Right lobe of liver (tissue), 6 donors: ENCODE data around the gene IGSF9B. TPM values are rescaled to one million over a fixed set of nuclear protein-coding genes. Genes with fewer than 3 reads are reported as not detected.

Experiments used
- ATAC-seq, 4 donors: fragments of 200-7000 bp; cut with Tn5 transposase; one replicate each; pipeline ENCODE4 v1.9.1; 2020; ENCODE audit warnings: mild to moderate bottlenecking in 4 of 4, moderate library complexity in 4 of 4
- DNase-seq, 3 donors: peaks; one replicate each; pipeline ENCODE4 v3.0.0-alpha.2; 2020
- H3K27ac ChIP-seq, 3 donors: fragments of 200-600 bp; one replicate each; pipeline ENCODE4 v1.8.0; 2022
- H3K27me3 ChIP-seq, 2 donors: fragments of 200-600 bp; one replicate each; pipeline ENCODE4 v1.8.0; 2022
- H3K36me3 ChIP-seq, 4 donors: fragments of 200-600 bp; sonication (generic) in 1 of 4; one replicate each; pipeline versions ENCODE4 v1.5.1 to v1.8.0; 2017 to 2022; ENCODE audit warnings: control low read depth in 1 of 4
- H3K4me1 ChIP-seq, 4 donors: fragments of 200-600 bp; sonication (generic) in 1 of 4; one replicate each; pipeline versions ENCODE4 v1.5.1 to v1.8.0; 2017 to 2022; ENCODE audit warnings: control low read depth in 1 of 4
- H3K4me3 ChIP-seq, 3 donors: fragments of 200-600 bp; one replicate each; pipeline ENCODE4 v1.8.0; 2022
- H3K9me3 ChIP-seq, 4 donors: fragments of 200-600 bp; sonication (generic) in 1 of 4; one replicate each; pipeline versions ENCODE4 v1.5.1 to v1.8.0; 2017 to 2022; ENCODE audit warnings: control low read depth in 1 of 4
- CTCF ChIP-seq, 4 donors: fragments of 200-600 bp in 3 of 4; fragments of 450-650 bp in 1 of 4; IDR thresholded peaks; one replicate each; pipeline versions ENCODE4 v1.5.1 to v1.8.0; 2016 to 2022; ENCODE audit warnings: antibody characterized with exemption in 4 of 4, mild to moderate bottlenecking in 2 of 4
- POLR2A ChIP-seq: fragments of 450-650 bp; IDR thresholded peaks from one replicate; pipeline ENCODE4 v1.6.1; 2017; ENCODE audit warnings: antibody characterized with exemption, mild to moderate bottlenecking
- WGBS: methylation state at CpG from one replicate; pipeline ENCODE4 v1.1.6; 2018; ENCODE audit warnings: low coverage, low lambda C conversion rate; ENCODE audit not compliant: insufficient coverage; ENCODE audit errors: missing lambda C conversion rate; 5-methylcytosine and 5-hydroxymethylcytosine counted together
- intact Hi-C, 2 donors: fragments of 100-400 bp; cut with DNase I; formaldehyde crosslinking; loops; one replicate each; pipeline versions ENCODE4 v1.11.2 to v1.14.1; 2022
- total RNA-seq, 6 experiments: library from RNA; depleted of rRNA in 2 of 6; stranded (reverse); fragments of >200 nt in 2 of 6; fragmentation: NEBNext Ultra II Directional in 3 of 6; extraction: Animal tissue kit (Norgen Biotek cat#: 25700) in 3 of 6; gene quantifications; one replicate each; pipeline versions ENCODE4 v1.1.0 to v1.2.4, GENCODE V29; 2016 to 2023
- donor health status: DM: no; HTN: yes; CAD: no.
- donor health status: DM: no; HTN: no; CAD: no.
- donor health status: DM: no; HTN: no; CAD: no.
- donor health status: DM: no; HTN: yes; CAD: no.
- donor health status: DM: no; HTN: yes; CAD: no.

Gene IGSF9B
- total RNA-seq, 6 experiments from 2014 or later, result 0.15 to 0.23 TPM; not detected in 4

DNA sequence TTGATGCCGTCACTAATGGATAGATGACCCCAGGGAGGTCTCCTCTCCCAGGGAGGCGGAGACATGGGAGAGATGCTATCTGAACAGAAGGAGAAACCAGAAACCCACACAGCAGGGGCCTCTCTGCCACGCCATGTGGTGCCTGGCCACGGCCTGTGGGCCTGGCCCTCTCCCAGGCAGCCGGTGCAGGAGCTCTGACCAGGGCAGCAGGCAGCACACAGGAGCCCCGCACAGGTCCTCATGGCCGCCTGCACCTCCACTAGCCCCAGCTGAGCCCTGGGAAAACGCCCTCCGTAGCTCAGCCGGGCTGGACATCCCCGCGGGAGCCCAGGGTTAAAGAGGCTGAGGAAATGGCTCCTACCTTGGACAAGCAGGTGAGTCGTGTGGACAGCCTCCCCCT, 19.8 kb downstream of the IGSF9B start:
- TF ChIP-seq CTCF (IDR thresholded peaks at IDR 0.05) (no peak), POLR2A (no peak)
- DNase-seq (no peak), ATAC-seq (no peak)
- H3K9me3 ChIP-seq, result no peaks in the 10 kb centered on the region
- intact Hi-C loops, result no loop called here
- 57% methylated on average over 5 of the region's 13 CpGs for WGBS
- H3K27me3 ChIP-seq, result no peaks in the 10 kb centered on the region
- H3K4me1 ChIP-seq, result no peaks in the 10 kb centered on the region
- H3K4me3 ChIP-seq, result no peak overlapping the region
- H3K27ac ChIP-seq, result no peak overlapping the region
- no peaks in the 10 kb centered on the region for H3K36me3 ChIP-seq

GRCh38 chr11:133936592-133936991, 20.2 kb downstream of the IGSF9B start:
- H3K4me3 ChIP-seq, result no peak overlapping the region
- ATAC-seq, result no peak
- H3K27me3 ChIP-seq, result no peaks in the 10 kb centered on the region
- H3K9me3 ChIP-seq, result no peaks in the 10 kb centered on the region
- no peaks in the 10 kb centered on the region for H3K4me1 ChIP-seq
- H3K36me3 ChIP-seq, result no peaks in the 10 kb centered on the region
- no peak for DNase-seq
- WGBS, result 20% methylated on average over 2 of the region's 9 CpGs
- H3K27ac ChIP-seq, result no peak overlapping the region
- intact Hi-C loops, result no loop called here
- TF ChIP-seq POLR2A (no peak), CTCF (IDR thresholded peaks at IDR 0.05) (no peak)

DNA sequence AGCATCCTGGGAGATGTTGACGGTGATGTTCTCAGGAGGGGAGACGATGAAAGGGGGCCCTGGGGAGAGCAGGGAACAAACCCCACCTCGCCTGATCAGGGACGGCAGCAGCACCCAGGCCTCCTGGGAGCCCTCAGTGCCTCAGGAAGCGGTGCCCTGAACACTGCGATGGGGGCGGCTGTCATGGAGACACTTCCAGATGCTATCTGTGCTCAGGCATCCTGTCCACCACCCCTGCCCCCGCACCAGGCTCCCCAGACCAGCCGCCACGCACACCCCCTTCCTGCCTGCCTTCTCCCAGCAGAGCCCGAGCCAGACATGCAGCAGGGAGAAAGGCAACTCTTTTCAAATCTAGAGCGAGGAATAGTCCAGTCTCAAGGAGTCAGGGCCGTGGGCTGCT, 20.6 kb downstream of the IGSF9B start:
- no peak for DNase-seq
- no peak overlapping the region for H3K4me3 ChIP-seq
- H3K9me3 ChIP-seq, result no peaks in the 10 kb centered on the region
- H3K36me3 ChIP-seq, result no peaks in the 10 kb centered on the region
- H3K4me1 ChIP-seq, result no peaks in the 10 kb centered on the region
- H3K27me3 ChIP-seq, result no peaks in the 10 kb centered on the region
- H3K27ac ChIP-seq, result no peak overlapping the region
- 29% methylated on average over 1 of the region's 13 CpGs for WGBS
- intact Hi-C loops, result no loop called here
- no peak for ATAC-seq
- no peak for TF ChIP-seq POLR2A
- TF ChIP-seq CTCF (IDR thresholded peaks at IDR 0.05), result no peak

- Histone ChIP-seq H3K36me3 (no peaks in the 10 kb centered on the region), H3K27me3 (no peaks in the 10 kb centered on the region), H3K27ac (no peak overlapping the region), H3K4me1 (no peaks in the 10 kb centered on the region), H3K9me3 (no peaks in the 10 kb centered on the region), H3K4me3 (no peak overlapping the region)
- no peak for DNase-seq
- TF ChIP-seq CTCF (IDR thresholded peaks at IDR 0.05), result no peak
- ATAC-seq, result no peak
- intact Hi-C loops, result no loop called here
- WGBS, result 88% methylated on average over 10 of the region's 15 CpGs
These were observed 21.2 kb downstream of the IGSF9B start for GRCh38 chr11:133935551-133935910.
